Tibial nerve (tissue), 4 donors: ENCODE results near the gene PNPLA7.

Experiments
- EP300 ChIP-seq, 2 donors: sonication (generic); formaldehyde crosslinking; IDR thresholded peaks; one replicate each; pipeline ENCODE4 v1.6.1; 2017; ENCODE audit warnings: antibody characterized with exemption in 2 of 2, mild to moderate bottlenecking in 1 of 2
- POLR2A ChIP-seq, 2 donors: fragments of 450-650 bp; IDR thresholded peaks; one replicate each; pipeline ENCODE4 v1.6.1; 2017; ENCODE audit warnings: antibody characterized with exemption in 2 of 2, mild to moderate bottlenecking in 2 of 2, moderate library complexity in 2 of 2
- TF ChIP-seq, protein P1 (sequence below), 5 experiments: fragments of 200-600 bp in 3 of 5; fragments of 450-650 bp in 2 of 5; sonication (generic) in 3 of 5; IDR thresholded peaks; one replicate each; pipeline ENCODE4 v1.5.1; 2016 to 2019; ENCODE audit warnings: antibody characterized with exemption in 5 of 5, mild to moderate bottlenecking in 3 of 5, moderate library complexity in 2 of 5

DNA sequence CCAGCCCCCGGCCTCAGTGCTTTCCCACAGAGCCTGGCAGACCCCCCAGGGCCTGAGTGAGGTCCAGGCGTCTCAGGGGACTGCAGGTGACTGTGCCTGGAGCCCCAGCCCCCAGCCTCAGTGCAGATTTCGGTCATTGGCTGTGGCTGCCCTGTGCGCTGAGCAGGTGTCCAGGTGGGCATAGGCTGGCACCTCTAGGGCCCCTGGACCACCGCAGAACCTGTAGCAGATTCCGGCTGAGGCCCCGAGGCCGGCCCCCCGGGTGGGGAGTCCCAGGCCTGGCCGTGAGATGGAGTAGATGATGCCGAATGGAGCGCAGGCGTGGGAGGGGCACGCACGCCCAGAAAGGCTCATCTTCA is 139.3 kb downstream of the PNPLA7 start:
- TF ChIP-seq POLR2A (IDR thresholded peaks at IDR 0.05) = no peak
- TF ChIP-seq, protein P1, sequence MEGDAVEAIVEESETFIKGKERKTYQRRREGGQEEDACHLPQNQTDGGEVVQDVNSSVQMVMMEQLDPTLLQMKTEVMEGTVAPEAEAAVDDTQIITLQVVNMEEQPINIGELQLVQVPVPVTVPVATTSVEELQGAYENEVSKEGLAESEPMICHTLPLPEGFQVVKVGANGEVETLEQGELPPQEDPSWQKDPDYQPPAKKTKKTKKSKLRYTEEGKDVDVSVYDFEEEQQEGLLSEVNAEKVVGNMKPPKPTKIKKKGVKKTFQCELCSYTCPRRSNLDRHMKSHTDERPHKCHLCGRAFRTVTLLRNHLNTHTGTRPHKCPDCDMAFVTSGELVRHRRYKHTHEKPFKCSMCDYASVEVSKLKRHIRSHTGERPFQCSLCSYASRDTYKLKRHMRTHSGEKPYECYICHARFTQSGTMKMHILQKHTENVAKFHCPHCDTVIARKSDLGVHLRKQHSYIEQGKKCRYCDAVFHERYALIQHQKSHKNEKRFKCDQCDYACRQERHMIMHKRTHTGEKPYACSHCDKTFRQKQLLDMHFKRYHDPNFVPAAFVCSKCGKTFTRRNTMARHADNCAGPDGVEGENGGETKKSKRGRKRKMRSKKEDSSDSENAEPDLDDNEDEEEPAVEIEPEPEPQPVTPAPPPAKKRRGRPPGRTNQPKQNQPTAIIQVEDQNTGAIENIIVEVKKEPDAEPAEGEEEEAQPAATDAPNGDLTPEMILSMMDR (IDR thresholded peaks at IDR 0.05) = no peak
- no peak for TF ChIP-seq EP300 (IDR thresholded peaks at IDR 0.05)
